A549 (cell line): ENCODE results near the gene NACC2. TPM values are rescaled to one million over a fixed set of nuclear protein-coding genes. Genes with fewer than 3 reads are reported as not detected.

Experiments used
- ATAC-seq, 2 experiments: fragments of 200-7000 bp in 1 of 2; fragments of >200 bp in 1 of 2; cut with Nextera tagmentation in 1 of 2; cut with Tn5 transposase in 1 of 2; 3 replicates each; pipeline versions ENCODE4 v1.8.0 to v1.9.1; 2018 to 2020; ENCODE audit warnings: mild to moderate bottlenecking in 1 of 2, moderate library complexity in 1 of 2
- CTCF ChIA-PET: fragments of 300-600 bp; sonication (Branson Sonifier 250); formaldehyde crosslinking; extraction: SDS; loops from one replicate; lab custom pipeline; 2021; ENCODE audit warnings: antibody characterized with exemption, inconsistent platforms; lab: Yijun Ruan, JAX
- POLR2A ChIA-PET: fragments of 350-600 bp; formaldehyde crosslinking; extraction: SDS; loops from one replicate; lab custom pipeline; 2021; ENCODE audit warnings: antibody characterized with exemption, inconsistent platforms; lab: Yijun Ruan, JAX
- DNase-seq, 2 experiments: peaks; one replicate each; pipeline versions ENCODE4 v3.0.0 to v3.0.0-alpha.2; 2011 to 2016; ENCODE audit warnings: low read depth in 1 of 2, low spot score in 1 of 2
- FAIRE-seq: peaks from 2 replicates; lab custom pipeline; 2011; peaks lifted over from hg19 to GRCh38; lab: Jason Lieb, UNC
- H3K27ac ChIP-seq, 2 experiments: fragments of >200 bp; sonication (Bioruptor Twin); formaldehyde crosslinking; 3 replicates each; pipeline ENCODE4 v1.5.1; 2016 to 2017
- H3K4me1 ChIP-seq: fragments of >200 bp; sonication (Bioruptor Twin); formaldehyde crosslinking; 3 replicates; pipeline ENCODE4 v1.6.1; 2016
- H3K4me2 ChIP-seq: fragments of >200 bp; sonication (Bioruptor Twin); formaldehyde crosslinking; 3 replicates; pipeline ENCODE4 v1.6.1; 2016
- H3K4me3 ChIP-seq: fragments of >200 bp; sonication (Bioruptor Twin); formaldehyde crosslinking; 3 replicates; pipeline ENCODE4 v1.5.1; 2016
- H3K9me3 ChIP-seq: fragments of >200 bp; sonication (Bioruptor Twin); formaldehyde crosslinking; 3 replicates; pipeline ENCODE4 v1.6.1; 2016
- BHLHE40 ChIP-seq: IDR thresholded peaks from 2 replicates; pipeline ENCODE4 v1.6.1; 2012; ENCODE audit warnings: low read depth, low read length, inconsistent platforms
- CBX2 ChIP-seq: fragments of 200-600 bp; sonication (generic); IDR thresholded peaks from 2 replicates; pipeline ENCODE4 v1.6.1; 2016; ENCODE audit warnings: low read depth, mild to moderate bottlenecking, borderline replicate concordance
- CBX8 ChIP-seq: fragments of 200-600 bp; sonication (generic); IDR thresholded peaks from 2 replicates; pipeline ENCODE4 v1.6.1; 2016
- CEBPB ChIP-seq, 2 experiments: fragments of >200 bp in 1 of 2; sonication (Bioruptor Twin) in 1 of 2; formaldehyde crosslinking in 1 of 2; IDR thresholded peaks; 2 replicates each; pipeline ENCODE4 v1.6.1; 2012 to 2016
- CHD2 ChIP-seq: fragments of 150-350 bp; IDR thresholded peaks from 2 replicates; pipeline ENCODE4 v1.6.1; 2014; ENCODE audit warnings: low read length; ENCODE audit not compliant: partially characterized antibody
- CHD4 ChIP-seq: fragments of 200-600 bp; sonication (generic); IDR thresholded peaks from 2 replicates; pipeline ENCODE4 v1.6.1; 2016; ENCODE audit warnings: antibody characterized with exemption, mild to moderate bottlenecking, borderline replicate concordance
- E2F6 ChIP-seq: IDR thresholded peaks from 2 replicates; pipeline ENCODE4 v1.6.1; 2012; ENCODE audit warnings: low read depth, borderline replicate concordance
- ESRRA ChIP-seq: fragments of 150-350 bp; IDR thresholded peaks from 2 replicates; pipeline ENCODE4 v1.6.1; 2014; ENCODE audit warnings: mild to moderate bottlenecking, low read length, borderline replicate concordance
- FOSL2 ChIP-seq, 2 experiments: fragments of 450-650 bp in 1 of 2; fragments of >200 bp in 1 of 2; sonication (Bioruptor Twin) in 1 of 2; formaldehyde crosslinking; IDR thresholded peaks; 2 replicates each; pipeline versions ENCODE4 v1.5.0 to v1.6.1; 2016 to 2020; ENCODE audit warnings: mild to moderate bottlenecking in 1 of 2, moderate library complexity in 1 of 2
- FOXS1 ChIP-seq: fragments of 250-450 bp; sonication (Bioruptor Pico); IDR thresholded peaks from 2 replicates; pipeline ENCODE4 v1.5.0; 2020; ENCODE audit warnings: mild to moderate bottlenecking, moderate library complexity
- HDAC2 ChIP-seq: fragments of 200-600 bp; sonication (generic); IDR thresholded peaks from 2 replicates; pipeline ENCODE4 v1.6.1; 2016
- HES2 ChIP-seq: fragments of >200 bp; sonication (Bioruptor Twin); formaldehyde crosslinking; IDR thresholded peaks from 2 replicates; pipeline ENCODE4 v1.6.1; 2016
- HEYL ChIP-seq: fragments of 250-450 bp; sonication (Bioruptor Pico); IDR thresholded peaks from 2 replicates; pipeline ENCODE4 v1.8.0; 2021; ENCODE audit warnings: mild to moderate bottlenecking, moderate library complexity
- HOXA7 ChIP-seq: fragments of 250-450 bp; sonication (Bioruptor Pico); IDR thresholded peaks from 2 replicates; pipeline ENCODE4 v1.5.0; 2020; ENCODE audit warnings: mild to moderate bottlenecking, moderate library complexity
- JUN ChIP-seq, 2 experiments: fragments of >200 bp; sonication (Bioruptor Twin); formaldehyde crosslinking; IDR thresholded peaks; 2 replicates in 1 of 2; 3 replicates in 1 of 2; pipeline ENCODE4 v1.6.1; 2016 to 2017
- MAX ChIP-seq: IDR thresholded peaks from 2 replicates; pipeline ENCODE4 v1.6.1; 2012
- NFE2L2 ChIP-seq: fragments of 150-350 bp; conservative IDR thresholded peaks from 2 replicates; pipeline ENCODE4 v1.6.1; 2014; ENCODE audit warnings: low read length
- NPAS2 ChIP-seq: fragments of 250-450 bp; sonication (Bioruptor Pico); IDR thresholded peaks from 2 replicates; pipeline ENCODE4 v1.8.0; 2022; ENCODE audit warnings: mild to moderate bottlenecking, moderate library complexity, borderline replicate concordance
- PBX3 ChIP-seq: IDR thresholded peaks from 2 replicates; pipeline ENCODE4 v1.6.1; 2012
- PHF8 ChIP-seq: fragments of 200-600 bp; sonication (generic); IDR thresholded peaks from 2 replicates; pipeline ENCODE4 v1.6.1; 2016; ENCODE audit warnings: low read depth, mild to moderate bottlenecking, antibody characterized with exemption, moderate library complexity, borderline replicate concordance
- POLR2AphosphoS2 ChIP-seq: conservative IDR thresholded peaks from 2 replicates; pipeline ENCODE4 v1.6.1; 2012; ENCODE audit warnings: low read length, improper control_type of control experiment, inconsistent platforms
- RARB ChIP-seq: fragments of 250-450 bp; sonication (Bioruptor Pico); IDR thresholded peaks from 2 replicates; pipeline ENCODE4 v1.8.0; 2021; ENCODE audit warnings: mild to moderate bottlenecking, moderate library complexity
- REST ChIP-seq: fragments of 200-600 bp; sonication (generic); IDR thresholded peaks from 2 replicates; pipeline ENCODE4 v1.6.1; 2016; ENCODE audit warnings: antibody characterized with exemption, mild to moderate bottlenecking, moderate library complexity
- RFX5 ChIP-seq: fragments of 450-650 bp; IDR thresholded peaks from 2 replicates; pipeline ENCODE4 v1.7.1; 2014; ENCODE audit warnings: antibody characterized with exemption, mild to moderate bottlenecking, moderate library complexity
- SREBF2 ChIP-seq: fragments of 450-650 bp; IDR thresholded peaks from 2 replicates; pipeline ENCODE4 v1.6.1; 2014; ENCODE audit warnings: mild to moderate bottlenecking, moderate library complexity
- TFCP2L1 ChIP-seq: fragments of 250-450 bp; sonication (Bioruptor Pico); IDR thresholded peaks from 2 replicates; pipeline ENCODE4 v1.5.0; 2021; ENCODE audit warnings: mild to moderate bottlenecking
- USF2 ChIP-seq: fragments of 450-650 bp; IDR thresholded peaks from 2 replicates; pipeline ENCODE4 v1.6.1; 2014; ENCODE audit warnings: antibody characterized with exemption
- ZFP36 ChIP-seq: fragments of 450-650 bp; IDR thresholded peaks from 2 replicates; pipeline ENCODE4 v1.6.1; 2014; ENCODE audit warnings: borderline replicate concordance; ENCODE audit not compliant: partially characterized antibody
- ZSCAN20 ChIP-seq: fragments of 250-450 bp; sonication (Bioruptor Pico); IDR thresholded peaks from 2 replicates; pipeline ENCODE4 v1.8.0; 2022; ENCODE audit warnings: mild to moderate bottlenecking, moderate library complexity
- WGBS: methylation state at CpG from one replicate; pipeline ENCODE4 v1.1.6; 2017; ENCODE audit errors: missing lambda C conversion rate; 5-methylcytosine and 5-hydroxymethylcytosine counted together
- polyA plus RNA-seq, 4 experiments: library from polyadenylated mRNA; depleted of rRNA in 3 of 4; stranded (reverse); fragments of >200 nt; fragmentation: RNase III in 1 of 4; extraction: RNeasy Plus Mini Kit Qiagen cat#74134 plus additional on column Dnase treatment in 1 of 4; gene quantifications; 2 replicates in 3 of 4; 3 replicates in 1 of 4; pipeline ENCODE4 v1.2.3, GENCODE V29; 2011 to 2017

The NACC2 gene
- polyA plus RNA-seq, 2 of the 4 experiments (the other 2 are of a cell fraction): 16.1 to 28.4 TPM

GRCh38 chr9:136025481-136025880 is 69.6 kb downstream of the NACC2 start:
- no peaks in the 10 kb centered on the region for H3K9me3 ChIP-seq
- 82% methylated on average over 10 of the region's 10 CpGs for WGBS
- no peak for FAIRE-seq
- TF ChIP-seq CBX8 (no peak), FOSL2 (IDR thresholded peaks at IDR 0.05) (no peak), FOSL2 (CRISPR knock-in tag; IDR thresholded peaks at IDR 0.05) (no peak), SREBF2 (no peak), PHF8 (no peak), POLR2AphosphoS2 (no peak), CHD2 (no peak), CHD4 (no peak), NFE2L2 (no peak), ZFP36 (no peak), MAX (no peak), HEYL (CRISPR knock-in tag) (no peak), REST (no peak), CEBPB (IDR thresholded peaks at IDR 0.05) (no peak)
- TF ChIP-seq, all 56 proteins: peak for 0
- Histone ChIP-seq H3K4me3 (no peak overlapping the region), H3K27ac (no peak overlapping the region), H3K4me2 (no peak overlapping the region), H3K4me1 (no peaks in the 10 kb centered on the region)
- ATAC-seq (no peak), DNase-seq (no peak)
- ChIA-PET CTCF (no interaction called here), POLR2A (no interaction called here)

GRCh38 chr9:136024696-136025316 is 70.3 kb downstream of the NACC2 start:
- DNase-seq: no peak
- Histone ChIP-seq H3K4me3 (no peak overlapping the region), H3K4me2 (no peak overlapping the region), H3K4me1 (no peaks in the 10 kb centered on the region), H3K9me3 (no peaks in the 10 kb centered on the region), H3K27ac (no peak overlapping the region)
- no peak for TF ChIP-seq FOSL2 (IDR thresholded peaks at IDR 0.05)
- no peak for TF ChIP-seq FOSL2 (CRISPR knock-in tag; IDR thresholded peaks at IDR 0.05)
- TF ChIP-seq FOXS1: no peak
- TF ChIP-seq RFX5: no peak
- no peak for TF ChIP-seq JUN (IDR thresholded peaks at IDR 0.05)
- no peak for TF ChIP-seq MAX
- TF ChIP-seq TFCP2L1 (CRISPR knock-in tag): no peak
- no peak for TF ChIP-seq ESRRA
- TF ChIP-seq HOXA7: no peak
- no peak for TF ChIP-seq NPAS2 (CRISPR knock-in tag)
- TF ChIP-seq CBX2: no peak
- TF ChIP-seq ZSCAN20 (CRISPR knock-in tag): no peak
- TF ChIP-seq CHD2: no peak
- TF ChIP-seq PBX3: no peak
- no peak for TF ChIP-seq E2F6
- no peak for TF ChIP-seq BHLHE40
- no peak for TF ChIP-seq RARB (CRISPR knock-in tag)
- TF ChIP-seq CBX8: no peak
- no peak for TF ChIP-seq HES2
- TF ChIP-seq USF2: no peak
- TF ChIP-seq HDAC2: no peak
- ChIA-PET CTCF (interaction anchor here (1.2 to 3.3 kb wide), 2 partner anchors 27 to 97 kb away, joined by 3 to 13 read pairs; no protein-coding TSS in a partner anchor), POLR2A (no interaction called here)
- 90% methylated on average over 16 of the region's 16 CpGs for WGBS
- no peak for FAIRE-seq
- no peak for ATAC-seq
